ENCODE results near the gene DENND4A.

- TF ChIP-seq CTCF (IDR thresholded peaks at IDR 0.05), result no peak
- TF ChIP-seq POLR2A (IDR thresholded peaks at IDR 0.05), result no peak
Measured at GRCh38 chr15:65773386-65774111, 18.5 kb downstream of the DENND4A start.

All from lower leg skin (tissue), 3 donors.